Measurements from ENCODE around the gene PRPS2. TPM values are rescaled to one million over a fixed set of nuclear protein-coding genes. Genes with fewer than 3 reads are reported as not detected.

PRPS2 gene
- total and polyA plus RNA-seq, 2 of the 8 experiments (the other 6 are each of a cell fraction or from before 2014, with no cell fraction given) = 11.8 to 31.4 TPM

DNA sequence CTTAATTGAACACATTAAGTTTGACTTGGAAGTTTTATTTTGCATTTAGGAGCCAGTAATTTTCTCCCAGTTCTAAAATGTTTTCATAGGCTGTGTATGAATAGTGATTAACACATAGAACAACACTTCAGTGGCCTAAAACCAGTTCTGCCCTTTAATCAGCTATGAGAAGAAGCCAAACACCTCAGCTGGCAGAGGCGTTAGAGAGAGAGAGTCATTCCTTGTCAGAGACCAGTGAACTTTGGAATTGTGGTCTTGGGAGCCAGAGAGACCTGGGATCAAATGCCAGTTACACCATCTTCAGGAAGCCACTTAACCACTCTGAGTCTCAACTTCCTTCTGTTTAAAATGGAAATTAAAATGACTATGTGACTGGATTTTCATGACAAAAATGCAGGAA lies 39.3 kb upstream of the PRPS2 start:
- H2BK5ac ChIP-seq (ENCODE audit: low read depth, low read length) = no peak overlapping the region
- FAIRE-seq = no peak
- no peaks in the 10 kb centered on the region for H3K36me3 ChIP-seq (ENCODE audit: control insufficient read depth in 2 of 4, insufficient read depth in 4 of 4, low read length in 3 of 4)
- WGBS, 2 experiments (ENCODE audit: extremely low coverage in 1 of 2, insufficient coverage in 1 of 2, insufficient read length in 1 of 2, insufficient replicate concordance in 2 of 2, low coverage in 1 of 2, low lambda C conversion rate in 2 of 2, missing lambda C conversion rate in 1 of 2) = 78% methylated on average over 1 of the region's 1 CpG; no CpG with 5 or more reads in 1 of the 2 experiments
- no peaks in the 10 kb centered on the region for H3K4me1 ChIP-seq (replicated peaks in 1 of 4; ENCODE audit: control insufficient read depth in 3 of 4, insufficient read depth in 4 of 4, low read length in 3 of 4)
- H3K23me2 ChIP-seq (ENCODE audit: low read depth, low read length) = no peaks in the 10 kb centered on the region
- no peak overlapping the region for H3K4ac ChIP-seq (replicated peaks; ENCODE audit: insufficient read length, low read depth, low read length)
- no peak overlapping the region for H3K18ac ChIP-seq (ENCODE audit: extremely low read depth, low read length)
- no peak overlapping the region for H3K4me3 ChIP-seq (ENCODE audit: extremely low read depth in 1 of 4, insufficient read depth in 2 of 4, low read depth in 3 of 4, low read length in 4 of 4)
- H3K79me1 ChIP-seq (ENCODE audit: low read depth, low read length) = no peaks in the 10 kb centered on the region
- POLR2A ChIA-PET (ENCODE audit: partially characterized antibody) = no interaction called here
- H2BK120ac ChIP-seq (replicated peaks; ENCODE audit: low read depth, low read length) = no peak overlapping the region
- H2BK15ac ChIP-seq (ENCODE audit: low read length) = no peak overlapping the region
- no peak overlapping the region for H4K8ac ChIP-seq (ENCODE audit: extremely low read depth, insufficient read depth, low read length)
- H4K20me1 ChIP-seq (replicated peaks in 1 of 2; ENCODE audit: control insufficient read depth in 1 of 2, insufficient read depth in 2 of 2, low read length in 2 of 2) = no peaks in the 10 kb centered on the region
- no peaks in the 10 kb centered on the region for H3K79me2 ChIP-seq (ENCODE audit: control insufficient read depth in 1 of 2, insufficient read depth in 2 of 2, low read length in 2 of 2)
- no peak overlapping the region for H3K4me2 ChIP-seq (ENCODE audit: insufficient read depth in 1 of 2, low read depth in 2 of 2, low read length in 2 of 2)
- CTCF ChIA-PET (ENCODE audit: partially characterized antibody) = interaction anchor here (3.4 kb wide), 1 partner anchor 18 kb away, joined by 21 read pairs; no protein-coding TSS in a partner anchor
- no peak overlapping the region for H2BK20ac ChIP-seq (ENCODE audit: low read length)
- no peak overlapping the region for H2BK12ac ChIP-seq (ENCODE audit: low read depth, low read length)
- no peak overlapping the region for H2AK5ac ChIP-seq (ENCODE audit: low read depth, low read length)
- no peak overlapping the region for H3K27ac ChIP-seq (ENCODE audit: low read depth, low read length)
- H3K14ac ChIP-seq (ENCODE audit: insufficient read length) = no peak overlapping the region
- H3K9ac ChIP-seq (replicated peaks in 1 of 4; ENCODE audit: extremely low read depth in 1 of 4, low read depth in 3 of 4, low read length in 3 of 4) = no peak overlapping the region
- H2AFZ ChIP-seq (ENCODE audit: low read length) = no peak overlapping the region; the same call in 1 of the 2 replicates
- H3K27me3 ChIP-seq (replicated peaks in 1 of 4; ENCODE audit: control insufficient read depth in 3 of 4, extremely low read depth in 1 of 4, insufficient read depth in 3 of 4, low read length in 3 of 4) = no peaks in the 10 kb centered on the region
- no peak overlapping the region for H4K91ac ChIP-seq (replicated peaks; ENCODE audit: insufficient read length, low read length)
- DNase-seq (ENCODE audit: low read depth in 1 of 2, low spot score in 2 of 2) = no peak
- H3K56ac ChIP-seq (replicated peaks; ENCODE audit: insufficient read length, low read depth, low read length) = no peak overlapping the region
- H3K23ac ChIP-seq (ENCODE audit: insufficient read length) = no peak overlapping the region
- no peak overlapping the region for H4K5ac ChIP-seq (ENCODE audit: insufficient read length, low read depth, low read length)
- H3K9me3 ChIP-seq (ENCODE audit: insufficient read depth in 2 of 2, low read depth in 1 of 2, low read length in 1 of 2) = no peaks in the 10 kb centered on the region
- no peak for TF ChIP-seq KDM1A (IDR thresholded peaks at IDR 0.05; ENCODE audit: borderline replicate concordance, low read length)
- no peak for TF ChIP-seq HDAC2 (IDR thresholded peaks at IDR 0.05; ENCODE audit: borderline replicate concordance in 1 of 2, low read depth in 2 of 2, low read length in 2 of 2)
- TF ChIP-seq CBX5 (IDR thresholded peaks at IDR 0.05; ENCODE audit: low read depth, low read length) = no peak
- no peak for TF ChIP-seq RBBP5 (IDR thresholded peaks at IDR 0.05; ENCODE audit: borderline replicate concordance, low read depth, low read length)
